ENCODE measurements around the gene BCAR1.

DNA sequence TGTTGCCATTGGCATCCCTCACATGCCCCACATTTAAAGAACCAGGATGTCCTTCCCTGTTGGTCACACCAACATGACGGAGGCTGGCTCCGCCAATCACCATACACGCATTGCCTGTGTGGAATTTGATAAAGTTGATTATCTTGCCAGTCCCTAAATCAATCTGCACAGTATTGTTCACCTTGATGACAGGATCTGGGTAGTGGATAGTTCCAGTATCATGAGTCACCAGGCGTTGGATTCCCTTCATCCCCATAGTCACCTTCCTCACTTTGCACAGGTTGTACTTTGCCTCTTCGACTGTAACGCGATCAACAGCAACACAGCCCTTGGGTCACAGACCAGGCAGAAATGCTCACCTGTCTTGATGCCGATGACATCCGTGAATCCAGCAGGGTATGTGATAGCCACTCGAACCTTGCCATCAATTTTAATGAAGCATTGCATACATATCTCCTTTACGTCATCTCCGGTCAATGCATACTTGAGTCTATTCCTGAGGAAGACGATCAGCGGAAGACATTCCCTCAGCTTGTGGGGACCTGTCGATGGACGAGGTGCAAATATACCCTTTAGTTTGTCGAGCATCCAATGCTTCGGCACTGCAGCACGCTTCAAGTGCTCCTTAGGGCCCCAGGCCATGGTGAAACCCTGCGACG lies 58.7 kb downstream of the BCAR1 start:
- TF ChIP-seq, protein P1, sequence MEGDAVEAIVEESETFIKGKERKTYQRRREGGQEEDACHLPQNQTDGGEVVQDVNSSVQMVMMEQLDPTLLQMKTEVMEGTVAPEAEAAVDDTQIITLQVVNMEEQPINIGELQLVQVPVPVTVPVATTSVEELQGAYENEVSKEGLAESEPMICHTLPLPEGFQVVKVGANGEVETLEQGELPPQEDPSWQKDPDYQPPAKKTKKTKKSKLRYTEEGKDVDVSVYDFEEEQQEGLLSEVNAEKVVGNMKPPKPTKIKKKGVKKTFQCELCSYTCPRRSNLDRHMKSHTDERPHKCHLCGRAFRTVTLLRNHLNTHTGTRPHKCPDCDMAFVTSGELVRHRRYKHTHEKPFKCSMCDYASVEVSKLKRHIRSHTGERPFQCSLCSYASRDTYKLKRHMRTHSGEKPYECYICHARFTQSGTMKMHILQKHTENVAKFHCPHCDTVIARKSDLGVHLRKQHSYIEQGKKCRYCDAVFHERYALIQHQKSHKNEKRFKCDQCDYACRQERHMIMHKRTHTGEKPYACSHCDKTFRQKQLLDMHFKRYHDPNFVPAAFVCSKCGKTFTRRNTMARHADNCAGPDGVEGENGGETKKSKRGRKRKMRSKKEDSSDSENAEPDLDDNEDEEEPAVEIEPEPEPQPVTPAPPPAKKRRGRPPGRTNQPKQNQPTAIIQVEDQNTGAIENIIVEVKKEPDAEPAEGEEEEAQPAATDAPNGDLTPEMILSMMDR (optimal IDR thresholded peaks at IDR 0.05 in 1 of 3, IDR thresholded peaks at IDR 0.05 in 1 of 3, conservative IDR thresholded peaks at IDR 0.05 in 1 of 3; ENCODE audit: extremely low read depth in 1 of 3, insufficient read depth in 2 of 3, low read length in 3 of 3): no peak
- no peak for TF ChIP-seq EZH2 (IDR thresholded peaks at IDR 0.05; ENCODE audit: low read length)

All from keratinocyte (primary cell).